RWPE2 (cell line): Measurements from ENCODE around the gene DCAF10.

ENCODE experiments used
- ATAC-seq: fragments of 200-7000 bp; cut with Tn5 transposase; 3 replicates; pipeline ENCODE4 v1.9.1; 2021; ENCODE audit warnings: low read depth
- DNase-seq: peaks from one replicate; pipeline ENCODE4 v3.0.0-alpha.2; 2020; ENCODE audit warnings: low spot score
- H3K27ac ChIP-seq: fragments of 450-650 bp; 2 replicates; pipeline ENCODE4 v1.5.1; 2017; ENCODE audit warnings: mild to moderate bottlenecking; ENCODE audit not compliant: poor library complexity, severe bottlenecking
- H3K27me3 ChIP-seq: fragments of 250-450 bp; sonication (Bioruptor Pico); 2 replicates; pipeline ENCODE4 v1.5.1; 2021; ENCODE audit warnings: mild to moderate bottlenecking, moderate library complexity; ENCODE audit not compliant: insufficient read depth, poor library complexity, severe bottlenecking
- H3K36me3 ChIP-seq: fragments of 250-450 bp; sonication (Bioruptor Pico); 2 replicates; pipeline ENCODE4 v1.5.1; 2020; ENCODE audit warnings: low read depth, mild to moderate bottlenecking, moderate library complexity
- H3K4me1 ChIP-seq: fragments of 250-450 bp; sonication (Bioruptor Pico); 2 replicates; pipeline ENCODE4 v1.5.1; 2021; ENCODE audit warnings: mild to moderate bottlenecking, moderate library complexity; ENCODE audit not compliant: insufficient read depth, poor library complexity, severe bottlenecking
- H3K4me3 ChIP-seq: fragments of 250-450 bp; sonication (Bioruptor Pico); 2 replicates; pipeline ENCODE4 v1.5.1; 2021; ENCODE audit warnings: mild to moderate bottlenecking, moderate library complexity; ENCODE audit not compliant: severe bottlenecking
- H3K9me3 ChIP-seq: fragments of 250-450 bp; sonication (Bioruptor Pico); 2 replicates; pipeline ENCODE4 v1.5.1; 2021; ENCODE audit warnings: mild to moderate bottlenecking, moderate library complexity; ENCODE audit not compliant: severe bottlenecking
- TF ChIP-seq, protein P1 (sequence below): fragments of 450-650 bp; IDR thresholded peaks from one replicate; pipeline ENCODE4 v1.5.1; 2017; ENCODE audit warnings: mild to moderate bottlenecking, moderate library complexity; ENCODE audit not compliant: poor library complexity, severe bottlenecking

The DCAF10 gene

DNA sequence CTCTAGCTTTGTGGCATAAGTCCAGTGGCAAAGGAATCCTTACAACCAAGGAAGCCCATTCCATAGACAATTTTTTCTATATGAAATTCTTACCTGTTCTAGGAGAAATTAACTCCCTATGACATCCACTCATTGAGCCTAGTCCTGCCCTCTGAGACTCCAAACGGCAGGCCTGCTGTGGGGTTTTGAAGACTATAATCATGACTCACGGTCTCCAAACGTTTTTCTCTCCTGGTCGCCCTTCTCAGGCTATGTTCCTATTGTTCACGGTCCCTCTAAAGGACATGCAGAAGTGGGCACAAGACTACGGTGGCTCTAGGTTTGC, 16.3 kb upstream of the DCAF10 start:
- H3K27me3 ChIP-seq: no peaks in the 10 kb centered on the region
- peaks cover 48% of the 10 kb centered on the region for H3K36me3 ChIP-seq
- H3K27ac ChIP-seq: peak overlapping the region; percentile 51
- DNase-seq (no peak), ATAC-seq (peak; percentile 10; the same call in 1 of the 3 replicates)
- peaks cover 8% of the 10 kb centered on the region for H3K4me1 ChIP-seq
- no peaks in the 10 kb centered on the region for H3K9me3 ChIP-seq
- TF ChIP-seq, protein P1, sequence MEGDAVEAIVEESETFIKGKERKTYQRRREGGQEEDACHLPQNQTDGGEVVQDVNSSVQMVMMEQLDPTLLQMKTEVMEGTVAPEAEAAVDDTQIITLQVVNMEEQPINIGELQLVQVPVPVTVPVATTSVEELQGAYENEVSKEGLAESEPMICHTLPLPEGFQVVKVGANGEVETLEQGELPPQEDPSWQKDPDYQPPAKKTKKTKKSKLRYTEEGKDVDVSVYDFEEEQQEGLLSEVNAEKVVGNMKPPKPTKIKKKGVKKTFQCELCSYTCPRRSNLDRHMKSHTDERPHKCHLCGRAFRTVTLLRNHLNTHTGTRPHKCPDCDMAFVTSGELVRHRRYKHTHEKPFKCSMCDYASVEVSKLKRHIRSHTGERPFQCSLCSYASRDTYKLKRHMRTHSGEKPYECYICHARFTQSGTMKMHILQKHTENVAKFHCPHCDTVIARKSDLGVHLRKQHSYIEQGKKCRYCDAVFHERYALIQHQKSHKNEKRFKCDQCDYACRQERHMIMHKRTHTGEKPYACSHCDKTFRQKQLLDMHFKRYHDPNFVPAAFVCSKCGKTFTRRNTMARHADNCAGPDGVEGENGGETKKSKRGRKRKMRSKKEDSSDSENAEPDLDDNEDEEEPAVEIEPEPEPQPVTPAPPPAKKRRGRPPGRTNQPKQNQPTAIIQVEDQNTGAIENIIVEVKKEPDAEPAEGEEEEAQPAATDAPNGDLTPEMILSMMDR: no peak
- H3K4me3 ChIP-seq: peak overlapping the region; percentile 91

DNA sequence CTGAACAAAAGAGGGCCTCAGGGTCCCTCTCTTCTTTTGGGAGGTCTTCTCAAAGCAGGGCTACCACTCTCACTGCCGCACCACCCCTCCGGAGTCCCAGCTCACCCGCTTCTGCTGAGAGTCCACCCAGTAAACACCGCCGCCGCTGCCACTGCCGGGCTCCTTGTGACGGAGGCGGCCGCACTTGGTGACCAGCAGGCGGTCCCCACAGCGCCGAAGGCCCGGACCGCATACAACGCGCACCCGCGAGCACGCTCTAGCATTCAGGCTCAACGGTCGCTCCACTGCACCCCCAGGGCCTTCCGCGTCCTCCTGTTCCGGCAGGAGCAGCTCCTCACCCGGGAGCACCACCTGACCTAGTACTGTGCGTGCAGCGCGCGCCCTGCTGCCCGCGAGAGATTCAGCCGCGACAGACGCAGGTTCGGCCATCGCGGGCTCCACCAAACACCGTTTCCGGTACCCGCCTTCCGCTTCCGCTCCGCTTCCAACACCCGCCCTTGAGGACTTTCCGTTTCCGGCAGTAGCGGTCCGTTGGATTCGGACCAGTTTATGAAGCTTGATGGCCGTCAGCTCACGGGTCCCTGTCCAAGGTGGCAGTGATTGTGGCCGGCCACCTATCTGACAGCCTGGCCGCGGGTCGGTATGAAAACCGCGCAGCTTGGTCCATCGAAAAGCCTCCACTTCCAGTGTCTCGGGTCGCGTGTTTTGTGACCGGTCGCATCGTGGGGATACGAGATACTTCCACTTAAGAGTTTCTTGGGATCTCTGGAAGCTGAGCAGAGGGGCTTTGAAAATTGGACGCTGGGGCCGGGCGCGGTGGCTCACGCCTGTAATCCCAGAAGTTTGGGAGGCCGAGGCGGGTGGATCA, 15.7 kb upstream of the DCAF10 start, which contains the start of gene EXOSC3:
TSS of gene EXOSC3 (minus strand) at position 449 of the 868 bp plus-strand sequence. CDS start at position 429, 20 bp downstream.
- ATAC-seq (peak; percentile 95), DNase-seq (peak; percentile 88)
- Histone ChIP-seq H3K9me3 (no peaks in the 10 kb centered on the region), H3K4me3 (peak within 1 kb of the TSS; percentile 91), H3K4me1 (peaks cover 8% of the 10 kb centered on the region), H3K36me3 (peaks cover 42% of the 10 kb centered on the region), H3K27ac (peak within 1 kb of the TSS; percentile 51), H3K27me3 (no peaks in the 10 kb centered on the region)
- TF ChIP-seq, protein P1: no peak

DNA sequence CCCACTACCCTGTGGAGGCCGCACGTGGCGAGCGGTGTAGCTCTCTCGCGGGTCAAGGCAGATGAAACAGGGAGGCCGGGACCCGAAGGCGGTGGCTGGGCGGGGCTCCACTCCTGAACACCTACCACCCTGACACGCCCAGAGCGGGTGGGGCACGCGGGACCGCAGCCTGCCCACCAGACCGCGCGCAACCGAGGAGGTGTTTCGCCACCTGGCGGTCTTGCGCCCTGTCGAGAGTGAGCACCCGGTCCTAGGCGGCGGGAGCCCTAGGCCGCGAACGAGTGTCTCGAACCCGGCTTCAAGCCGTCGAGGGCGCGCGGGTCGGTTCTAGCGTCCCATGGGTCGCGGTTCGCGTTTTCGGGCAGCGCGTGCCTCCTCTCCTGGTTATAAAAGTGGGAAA, 13.5 kb upstream of the DCAF10 start:
- peaks cover 20% of the 10 kb centered on the region for H3K36me3 ChIP-seq
- no peaks in the 10 kb centered on the region for H3K9me3 ChIP-seq
- TF ChIP-seq, protein P1: no peak
- H3K4me3 ChIP-seq: no peak overlapping the region
- H3K27me3 ChIP-seq: no peaks in the 10 kb centered on the region
- ATAC-seq: no peak
- H3K27ac ChIP-seq: no peak overlapping the region
- DNase-seq: no peak
- H3K4me1 ChIP-seq: peaks cover 8% of the 10 kb centered on the region

DNA sequence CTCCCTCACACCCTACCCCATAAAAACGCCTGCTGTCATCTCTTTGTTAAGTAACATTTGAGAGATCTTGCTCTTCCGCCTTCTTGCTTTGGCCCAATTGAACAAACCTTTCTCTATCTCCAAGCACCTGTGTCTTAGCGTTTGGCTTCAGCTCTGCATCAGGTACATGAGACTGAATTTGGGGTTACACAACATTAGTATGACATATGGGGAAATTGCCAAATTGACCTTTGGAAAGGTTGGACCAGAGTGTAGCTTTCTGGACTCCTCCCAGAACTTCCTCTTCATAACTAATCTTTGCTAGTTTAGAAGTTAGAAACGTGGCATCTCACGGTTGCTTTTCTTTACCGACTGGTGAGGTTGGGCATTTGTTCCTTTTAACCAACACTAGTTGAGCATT, 12.3 kb upstream of the DCAF10 start:
- Histone ChIP-seq H3K4me3 (no peak overlapping the region), H3K36me3 (peaks cover 8% of the 10 kb centered on the region), H3K9me3 (no peaks in the 10 kb centered on the region), H3K4me1 (peaks cover 8% of the 10 kb centered on the region), H3K27me3 (no peaks in the 10 kb centered on the region), H3K27ac (no peak overlapping the region)
- TF ChIP-seq, protein P1: no peak
- no peak for DNase-seq
- ATAC-seq: no peak

DNA sequence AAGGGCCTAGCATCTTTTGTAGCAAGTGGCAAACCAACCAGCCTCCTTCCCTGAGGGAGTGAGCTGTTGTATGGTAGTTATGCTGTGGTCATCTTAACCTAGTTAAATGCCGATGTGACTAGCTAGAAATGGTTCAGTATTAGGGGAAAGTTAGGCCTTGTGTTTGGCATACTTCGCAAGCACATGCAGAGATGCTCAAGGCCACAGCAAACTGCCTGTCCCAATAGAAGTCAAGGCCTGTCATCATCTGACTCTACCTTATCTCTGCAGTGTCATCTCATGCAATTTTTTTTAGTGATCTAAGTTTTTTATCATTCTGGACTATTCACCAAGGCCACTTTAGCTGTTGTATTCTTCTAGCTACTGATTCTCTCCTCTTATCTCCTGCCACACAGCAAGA, 10.5 kb upstream of the DCAF10 start:
- Histone ChIP-seq H3K4me3 (no peak overlapping the region), H3K27ac (no peak overlapping the region), H3K36me3 (no peaks in the 10 kb centered on the region), H3K27me3 (no peaks in the 10 kb centered on the region), H3K4me1 (peaks cover 4% of the 10 kb centered on the region), H3K9me3 (no peaks in the 10 kb centered on the region)
- ATAC-seq (no peak), DNase-seq (no peak)
- TF ChIP-seq, protein P1: no peak
